HEK293T (cell line): ENCODE results near the gene CBL.

Experiments used
- ARNT ChIP-seq: fragments of 450-650 bp; IDR thresholded peaks from 2 replicates; pipeline ENCODE4 v1.6.1; 2017; ENCODE audit warnings: mild to moderate bottlenecking
- BHLHE40 ChIP-seq: fragments of 450-650 bp; IDR thresholded peaks from 2 replicates; pipeline ENCODE4 v1.6.1; 2016; ENCODE audit warnings: mild to moderate bottlenecking, moderate library complexity, borderline replicate concordance
- CTBP1 ChIP-seq: fragments of 450-650 bp; IDR thresholded peaks from 2 replicates; pipeline ENCODE4 v1.6.1; 2016; ENCODE audit warnings: borderline replicate concordance
- ELF4 ChIP-seq: fragments of 450-650 bp; IDR thresholded peaks from 2 replicates; pipeline ENCODE4 v1.6.1; 2017; ENCODE audit warnings: antibody characterized with exemption
- FOXA1 ChIP-seq: fragments of 450-650 bp; IDR thresholded peaks from 2 replicates; pipeline ENCODE4 v1.6.1; 2016; ENCODE audit warnings: mild to moderate bottlenecking
- FOXK2 ChIP-seq: fragments of 450-650 bp; IDR thresholded peaks from 2 replicates; pipeline ENCODE4 v1.6.1; 2016; ENCODE audit warnings: mild to moderate bottlenecking
- FOXM1 ChIP-seq: fragments of 450-650 bp; IDR thresholded peaks from 2 replicates; pipeline ENCODE4 v1.6.1; 2017; ENCODE audit warnings: mild to moderate bottlenecking, borderline replicate concordance
- HDGF ChIP-seq: fragments of 450-650 bp; IDR thresholded peaks from 2 replicates; pipeline ENCODE4 v1.6.1; 2017; ENCODE audit warnings: antibody characterized with exemption, borderline replicate concordance
- NFRKB ChIP-seq: fragments of 450-650 bp; IDR thresholded peaks from 2 replicates; pipeline ENCODE4 v1.6.1; 2016; ENCODE audit warnings: mild to moderate bottlenecking, moderate library complexity
- SP1 ChIP-seq: fragments of 450-650 bp; IDR thresholded peaks from 2 replicates; pipeline ENCODE4 v1.6.1; 2017
- TARDBP ChIP-seq: fragments of 450-650 bp; IDR thresholded peaks from 2 replicates; pipeline ENCODE4 v1.6.1; 2016

GRCh38 chr11:119324189-119324588 is 118.0 kb downstream of the CBL start:
- no peak for TF ChIP-seq FOXK2
- no peak for TF ChIP-seq ELF4
- no peak for TF ChIP-seq BHLHE40
- TF ChIP-seq SP1, result no peak
- no peak for TF ChIP-seq TARDBP
- no peak for TF ChIP-seq FOXM1
- TF ChIP-seq CTBP1, result no peak
- TF ChIP-seq NFRKB, result no peak
- no peak for TF ChIP-seq FOXA1
- no peak for TF ChIP-seq HDGF
- no peak for TF ChIP-seq ARNT
